NCI-H1048 (cell line): ENCODE results near the gene PCBP3.
"Not testable (repeated sequence)": the region's sequence is repeated elsewhere in the genome, so short reads cannot be mapped to it uniquely, and the experiment has no call there.

Experiments used
- DNase-seq: peaks from one replicate; lab custom pipeline; 2025; lab: John Stamatoyannopoulos, UW

Gene PCBP3

DNA sequence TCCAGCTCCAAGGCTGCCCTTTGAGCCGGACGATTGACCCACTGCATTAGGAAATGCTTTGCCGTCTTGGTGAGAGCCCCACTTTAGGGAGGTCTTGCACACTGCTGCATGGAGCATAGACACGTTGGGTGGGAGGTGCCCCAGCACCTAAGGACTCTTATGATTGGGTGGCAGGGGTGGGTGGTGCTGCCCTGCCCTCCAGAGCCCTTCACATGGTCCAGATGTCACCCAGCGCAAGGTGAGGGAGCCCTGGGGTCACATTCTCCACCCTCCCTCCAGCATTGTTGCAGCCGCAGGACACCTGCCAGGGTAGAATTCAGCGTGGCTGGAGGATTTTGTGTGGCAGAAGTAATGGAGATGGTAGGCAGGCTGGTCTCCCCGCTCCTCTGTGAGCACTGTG is 200.7 kb downstream of the PCBP3 start:
- DNase-seq = no peak

DNA sequence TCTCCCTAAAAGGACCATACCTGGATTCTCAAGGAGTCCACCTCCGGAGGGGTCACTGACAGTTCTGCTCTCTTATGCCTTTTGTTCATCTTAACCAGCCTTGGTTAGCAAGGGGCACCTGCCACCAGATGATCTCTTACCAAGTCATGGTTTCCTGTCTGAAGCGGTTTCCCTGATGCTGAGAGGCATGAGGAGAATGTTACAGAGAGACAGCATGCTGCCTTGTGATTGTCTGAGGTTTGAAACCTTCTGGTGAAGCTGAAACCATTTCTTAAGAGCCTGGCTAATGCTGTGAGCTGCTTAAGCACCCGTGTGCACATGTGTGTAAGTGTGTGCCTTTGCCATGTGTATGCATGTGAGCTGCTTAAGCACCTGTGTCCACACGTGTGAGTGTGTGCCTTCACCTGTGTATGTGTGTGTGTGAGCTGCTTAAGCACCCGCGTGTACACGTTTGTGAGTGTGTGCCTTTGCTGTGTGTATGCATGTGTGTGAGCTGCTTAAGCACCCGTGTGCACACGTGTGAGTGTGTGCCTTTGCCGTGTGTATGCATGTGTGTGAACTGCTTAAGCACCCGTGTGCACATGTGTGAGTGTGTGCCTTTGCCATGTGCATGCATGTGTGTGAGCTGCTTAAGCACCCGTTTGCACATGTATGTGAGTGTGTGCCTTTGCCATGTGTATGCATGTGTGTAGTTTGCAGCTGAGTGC is 201.7 kb downstream of the PCBP3 start:
- DNase-seq = no peak

DNA sequence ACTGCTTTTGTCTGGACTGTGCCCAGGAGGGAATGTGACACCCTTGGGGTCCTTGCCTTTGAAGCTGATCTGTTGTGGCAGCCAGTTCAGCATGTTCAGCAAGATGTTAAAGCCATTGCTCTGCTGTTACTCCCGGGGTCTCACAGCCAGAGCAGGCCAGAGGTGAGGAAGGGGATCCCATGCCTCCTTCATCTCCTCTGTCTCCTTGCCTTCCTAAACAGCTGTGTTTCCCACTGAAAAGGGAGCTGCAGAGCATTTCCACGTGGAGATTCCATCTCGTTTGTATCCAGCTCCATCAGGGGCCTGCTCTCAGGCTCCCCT is 202.2 kb downstream of the PCBP3 start:
- no peak for DNase-seq

DNA sequence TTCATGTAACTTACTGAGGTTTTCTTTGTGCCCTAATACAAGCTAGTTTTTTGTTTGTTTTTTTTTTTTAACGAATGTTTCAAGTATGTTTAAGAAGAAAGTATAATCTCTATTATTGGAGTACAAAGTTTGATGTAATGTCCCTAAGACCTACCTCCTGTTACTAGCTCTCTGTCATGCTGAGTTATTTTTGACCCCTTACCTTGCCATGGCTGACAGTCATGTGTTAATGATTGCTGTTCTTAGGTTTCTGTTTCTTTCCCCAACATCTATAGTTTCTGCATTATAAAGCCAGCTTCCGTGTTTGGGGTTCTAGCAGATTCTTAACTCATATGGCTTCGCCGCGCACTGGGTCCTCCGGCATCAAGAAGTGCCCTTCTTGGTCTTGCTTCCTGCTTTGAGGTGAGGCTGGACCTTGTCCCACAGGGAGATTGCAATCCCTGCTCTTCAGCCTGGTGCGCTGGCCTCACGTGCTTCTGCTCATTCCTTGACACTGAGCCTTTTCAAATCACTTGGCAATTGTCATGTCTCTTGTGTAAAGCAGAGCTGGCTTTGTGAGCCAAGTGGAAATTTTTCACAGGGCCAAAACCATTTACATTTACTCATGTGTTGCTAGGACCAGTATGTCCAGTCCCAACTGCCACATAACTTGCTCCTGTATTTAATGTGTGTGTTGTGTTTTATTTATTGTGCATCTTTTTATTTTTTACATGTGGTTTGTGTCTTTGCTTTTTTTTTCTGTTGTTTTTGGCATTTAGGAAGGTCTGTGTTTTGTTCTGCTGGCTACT is 203.0 kb downstream of the PCBP3 start:
- no peak for DNase-seq

DNA sequence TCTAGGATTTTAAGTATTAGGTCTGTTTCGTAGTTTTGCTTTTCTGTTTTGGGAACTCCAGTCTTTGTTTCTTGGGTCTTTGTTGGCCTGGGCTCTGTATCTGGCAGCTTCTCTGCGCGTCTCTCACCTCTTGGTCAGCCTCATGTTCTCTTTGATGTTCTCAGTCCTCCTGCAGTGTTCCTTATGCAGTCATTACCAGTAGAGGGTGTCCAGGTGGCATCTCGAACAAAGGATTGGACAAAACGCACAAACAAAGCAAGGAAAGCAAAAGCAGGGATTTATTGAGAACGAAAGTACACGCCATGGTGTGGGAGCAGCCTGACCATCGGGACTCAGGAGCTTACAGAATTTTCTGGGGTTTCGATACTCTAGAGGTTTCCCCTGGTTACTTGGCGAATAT is 204.3 kb downstream of the PCBP3 start:
- no peak for DNase-seq

DNA sequence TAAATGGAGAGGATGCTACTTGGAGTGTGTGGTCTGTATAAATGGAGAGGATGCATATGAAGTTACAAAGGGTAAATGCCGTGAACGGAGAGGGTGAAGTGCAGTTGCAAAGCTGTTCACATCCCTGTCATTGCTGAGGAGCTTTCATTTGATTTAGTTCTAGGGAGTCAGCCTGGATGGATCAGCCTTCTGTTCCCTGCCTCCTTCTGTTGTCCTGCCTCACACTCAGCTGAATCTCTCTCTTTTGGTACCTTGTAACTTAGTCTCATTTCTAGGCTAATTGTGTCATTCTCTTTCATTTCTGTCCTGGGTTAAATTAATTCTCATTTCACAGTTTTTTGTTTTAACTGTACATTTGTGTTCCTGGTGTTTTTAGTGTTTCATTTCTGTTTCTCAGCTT is 204.8 kb downstream of the PCBP3 start:
- no peak for DNase-seq

DNA sequence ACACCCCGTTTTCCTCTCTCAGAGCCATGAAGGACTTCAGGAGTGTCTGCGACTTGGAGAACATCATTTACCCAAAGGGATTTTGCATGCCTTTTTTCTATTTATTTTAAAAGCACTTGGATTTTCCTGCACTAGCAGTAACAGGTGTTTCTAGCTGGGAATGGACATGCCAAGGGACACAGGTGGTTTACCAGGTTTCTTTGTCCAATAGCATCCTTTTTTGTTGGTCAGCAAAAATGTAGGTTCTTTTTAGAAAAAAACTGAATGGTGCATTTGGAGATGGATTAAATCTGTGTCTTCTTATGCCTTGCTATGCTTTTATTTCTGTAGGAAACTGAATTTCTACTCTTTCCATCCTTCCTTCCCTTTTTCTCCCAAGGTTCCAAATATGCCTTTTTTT is 205.3 kb downstream of the PCBP3 start:
- no peak for DNase-seq

DNA sequence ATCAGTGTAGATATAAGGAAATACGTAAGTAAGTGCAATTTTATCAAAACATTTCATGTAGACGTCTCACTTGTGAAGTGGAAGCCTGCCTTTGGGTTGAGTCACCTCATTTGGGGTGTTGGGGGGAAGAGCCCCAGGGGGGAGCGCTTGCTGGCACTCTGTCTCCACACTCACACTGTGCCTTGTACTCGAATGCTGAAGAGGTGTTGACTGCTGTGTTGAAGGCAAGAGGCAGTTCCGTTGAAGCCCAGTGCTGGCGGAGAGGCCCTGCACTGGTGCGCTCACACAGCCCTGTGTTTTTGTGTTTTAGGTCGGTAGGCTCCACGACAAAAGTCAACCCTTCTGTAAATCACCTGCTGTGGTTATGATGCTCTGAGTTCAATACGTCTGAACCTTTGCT is 206.1 kb downstream of the PCBP3 start:
- no peak for DNase-seq

DNA sequence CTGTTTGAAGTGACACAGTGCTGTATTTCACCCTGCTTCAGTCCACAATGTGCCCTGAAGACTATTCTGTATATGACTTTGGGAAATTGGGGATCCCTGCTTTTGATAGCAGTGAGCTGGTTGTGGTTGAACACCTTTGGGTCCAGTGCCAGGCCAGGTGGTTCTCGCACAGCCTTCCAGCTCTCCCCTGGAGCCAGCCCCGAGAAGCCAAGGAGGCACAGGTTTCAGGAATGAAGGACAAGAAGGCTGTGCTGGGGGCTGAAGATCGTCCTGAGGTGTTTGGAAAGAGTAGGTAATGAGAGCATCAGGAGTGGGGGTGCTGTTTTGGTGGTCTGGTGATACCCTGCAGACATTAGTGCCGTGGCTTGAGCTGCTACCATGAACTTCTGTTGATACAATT is 206.7 kb downstream of the PCBP3 start:
- DNase-seq = no peak

DNA sequence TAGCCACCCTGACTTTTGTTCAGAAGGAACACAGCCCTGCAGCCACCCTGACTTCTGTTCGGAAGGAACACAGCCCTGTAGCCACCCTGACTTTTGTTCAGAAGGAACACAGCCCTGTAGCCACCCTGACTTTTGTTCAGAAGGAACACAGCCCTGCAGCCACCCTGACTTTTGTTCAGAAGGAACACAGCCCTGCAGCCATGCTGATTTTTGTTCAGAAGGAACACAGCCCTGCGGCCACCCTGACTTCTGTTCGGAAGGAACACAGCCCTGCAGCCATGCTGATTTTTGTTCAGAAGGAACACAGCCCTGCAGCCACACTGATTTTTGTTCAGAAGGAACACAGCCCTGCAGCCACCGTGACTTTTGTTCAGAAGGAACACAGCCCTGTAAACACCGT is 208.9 kb downstream of the PCBP3 start:
- not testable (repeated sequence) for DNase-seq

DNA sequence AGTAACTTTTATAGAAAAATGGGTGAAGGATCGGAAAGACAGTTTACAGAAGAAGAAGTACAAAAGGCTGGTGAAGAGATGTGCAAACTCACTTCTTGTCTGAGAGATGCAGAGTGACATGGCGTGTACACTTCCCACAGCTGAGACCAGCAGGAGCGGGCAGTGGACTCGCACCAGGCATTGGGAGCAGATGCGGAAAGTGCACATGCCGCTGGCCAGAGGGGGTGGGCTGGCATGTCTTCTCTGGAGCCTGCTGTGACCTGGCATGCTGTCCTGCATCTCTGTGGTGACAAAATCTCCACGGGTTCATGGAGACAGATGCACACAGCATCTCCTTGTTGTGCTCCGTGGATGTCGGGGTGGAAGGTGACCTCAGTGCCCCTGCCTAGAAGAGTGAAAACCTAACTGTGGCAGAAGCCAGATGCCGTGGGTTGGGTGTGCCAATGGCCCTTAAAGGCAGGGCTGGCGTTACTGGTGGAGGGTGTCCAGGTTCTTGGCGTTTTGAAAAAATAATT is 209.4 kb downstream of the PCBP3 start:
- no peak for DNase-seq

DNA sequence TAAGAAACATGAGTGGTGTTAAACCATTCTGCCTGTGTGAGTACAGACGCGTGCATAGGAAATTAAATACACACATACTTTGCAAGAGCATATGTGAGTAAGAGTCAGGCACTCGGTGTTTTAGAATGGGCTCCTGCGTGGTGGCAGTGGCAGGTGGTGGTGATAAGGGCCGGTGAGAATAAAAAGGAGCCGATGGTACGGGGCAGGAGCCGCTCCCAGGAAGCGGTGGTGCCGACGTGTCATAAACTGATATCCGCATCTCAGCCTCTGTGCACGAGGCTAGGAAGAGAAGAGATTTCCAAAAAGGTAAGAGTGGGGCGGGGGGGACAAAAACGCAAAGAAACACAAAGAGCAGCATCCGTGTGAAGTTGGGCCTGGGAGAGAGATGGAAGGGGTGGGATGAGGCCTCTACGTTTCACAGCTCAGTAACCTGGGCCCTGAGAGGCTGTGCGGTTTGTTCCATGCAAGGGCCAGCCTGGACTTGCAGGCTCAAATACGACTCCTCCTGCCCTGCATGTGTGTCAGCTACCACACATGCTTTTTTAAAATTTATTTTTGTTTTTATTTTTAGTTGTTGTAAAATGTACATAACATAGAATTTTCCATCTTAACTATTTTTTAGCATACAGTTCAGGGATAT is 210.3 kb downstream of the PCBP3 start:
- DNase-seq = no peak

DNA sequence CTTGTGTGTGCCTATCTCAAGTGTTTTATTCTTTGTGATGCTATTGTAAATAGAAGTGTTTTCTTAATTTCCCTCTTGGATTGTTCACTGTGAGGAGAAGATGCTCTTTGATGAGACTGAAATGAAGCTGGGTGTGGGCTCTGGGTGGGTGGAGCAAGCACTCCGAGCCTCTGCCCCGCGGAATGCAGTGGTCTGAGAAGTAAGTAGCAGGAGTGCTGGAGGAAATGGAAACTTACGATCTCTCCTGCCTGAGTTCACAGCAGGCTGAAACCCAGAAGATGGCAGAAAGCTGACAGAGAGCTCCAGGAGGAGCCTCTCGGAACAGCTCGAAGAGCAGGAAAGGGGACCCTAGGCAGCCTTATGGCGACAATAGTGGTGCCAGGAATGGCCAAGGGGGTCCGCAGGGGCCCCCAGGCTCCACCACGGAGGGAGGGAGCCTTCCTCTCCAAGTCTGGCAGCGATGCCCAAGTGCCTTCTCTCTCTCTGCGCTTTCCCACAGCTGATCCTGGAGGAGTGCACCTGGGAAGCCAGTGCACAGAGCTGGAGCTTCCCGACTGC is 211.2 kb downstream of the PCBP3 start:
- DNase-seq = no peak

DNA sequence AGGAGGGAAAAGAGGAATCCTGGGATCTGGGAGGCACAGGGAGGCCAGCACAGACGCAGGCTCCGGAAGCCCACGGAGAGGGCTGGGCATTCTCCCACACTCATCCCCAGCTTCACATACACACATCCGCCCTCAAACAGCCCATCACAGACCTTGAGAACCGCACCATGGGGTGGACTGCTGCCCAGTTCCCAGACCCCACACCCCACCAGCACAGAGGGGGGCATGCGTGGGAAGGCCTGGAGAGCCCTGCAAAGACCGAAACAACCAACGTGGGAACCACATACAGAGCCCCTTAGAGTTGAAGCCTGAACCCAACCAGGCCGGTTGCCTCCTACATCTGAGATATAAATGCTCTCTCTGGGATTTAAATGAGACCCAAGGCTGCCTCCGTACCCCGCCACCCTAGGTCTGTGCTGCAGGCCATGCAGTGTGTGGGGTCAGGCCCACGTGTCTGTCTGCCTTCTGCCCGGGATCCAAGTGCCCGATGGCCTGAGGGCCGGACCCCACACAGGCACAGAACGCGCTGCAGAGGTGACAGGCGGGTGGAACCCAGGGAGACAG is 211.8 kb downstream of the PCBP3 start:
- DNase-seq = no peak

DNA sequence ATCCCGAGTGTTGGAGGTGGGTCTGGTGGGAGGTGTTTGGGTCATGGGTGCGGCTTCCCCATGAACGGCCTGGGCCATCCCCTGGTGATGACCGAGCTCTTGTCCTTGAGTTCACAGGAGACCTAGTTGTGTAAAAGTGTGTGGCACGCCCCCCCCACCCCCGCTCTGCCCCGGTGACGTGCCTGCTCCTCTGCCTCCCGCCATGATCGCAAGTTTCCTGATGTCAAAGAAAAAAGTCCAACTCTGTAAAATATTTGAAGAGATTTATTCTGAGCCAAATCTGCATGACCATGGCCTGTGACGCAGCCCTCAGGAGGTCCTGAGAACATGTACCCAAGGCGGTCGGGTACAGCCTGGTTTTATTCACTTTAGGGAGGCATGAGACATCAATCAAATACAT is 212.9 kb downstream of the PCBP3 start:
- DNase-seq = no peak

DNA sequence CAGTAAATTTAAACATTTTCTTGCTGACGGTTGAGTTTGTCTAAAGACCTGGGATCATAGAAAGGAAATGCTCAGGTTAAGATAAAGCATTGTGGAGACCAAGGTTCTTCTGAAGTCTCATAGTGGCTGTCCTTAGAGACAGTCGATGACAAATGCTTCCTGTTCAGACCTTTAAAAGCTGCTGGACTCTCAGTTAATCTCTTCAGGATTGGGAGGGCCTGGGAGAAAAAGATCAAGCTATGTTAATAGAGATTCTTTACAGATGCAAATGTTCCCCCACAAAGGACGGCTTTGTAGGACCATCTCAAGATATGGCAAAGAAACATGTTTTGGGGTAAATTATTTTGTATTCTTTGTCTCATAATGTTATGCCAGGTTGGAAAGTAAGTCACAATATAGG is 213.4 kb downstream of the PCBP3 start:
- no peak for DNase-seq

DNA sequence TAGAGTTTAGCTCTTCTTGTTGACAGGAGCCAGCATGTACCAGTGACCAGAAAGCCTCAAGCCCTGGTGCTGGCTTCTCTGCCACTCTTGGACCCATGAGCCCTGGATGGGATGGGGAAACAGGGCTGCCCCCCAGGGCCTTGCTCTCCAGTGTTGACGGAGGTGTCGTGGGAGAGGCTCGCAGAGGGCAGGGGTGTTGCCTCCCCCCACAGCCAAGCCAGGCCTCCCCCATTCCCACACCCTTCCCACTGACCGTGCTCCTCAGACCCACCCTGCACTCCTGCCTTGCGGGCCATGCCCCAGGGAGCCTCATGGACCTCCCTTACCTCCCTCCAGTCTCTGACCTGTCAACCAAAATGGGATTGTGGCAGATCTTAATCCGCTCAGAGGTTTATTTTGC is 214.2 kb downstream of the PCBP3 start:
- DNase-seq = no peak

DNA sequence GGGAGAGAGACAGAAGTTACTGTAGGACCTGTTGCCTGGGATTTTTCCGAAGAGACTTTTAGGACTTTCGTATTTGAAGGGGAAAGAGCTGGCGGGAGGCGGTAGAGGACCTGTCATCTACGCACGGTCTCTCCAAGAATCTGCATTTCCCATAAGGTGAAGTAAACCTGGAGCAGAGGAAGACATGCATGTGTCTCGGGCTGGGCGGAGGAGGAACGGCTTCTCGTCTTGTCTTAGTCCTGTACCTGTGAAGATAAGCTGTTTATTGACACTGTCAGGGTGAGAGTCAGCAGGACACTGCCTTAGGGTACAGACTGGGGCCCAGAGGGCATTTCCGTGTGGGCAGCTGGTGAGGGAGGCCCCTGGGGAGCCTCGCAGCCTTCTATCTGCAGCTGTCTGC is 214.7 kb downstream of the PCBP3 start:
- DNase-seq = no peak

DNA sequence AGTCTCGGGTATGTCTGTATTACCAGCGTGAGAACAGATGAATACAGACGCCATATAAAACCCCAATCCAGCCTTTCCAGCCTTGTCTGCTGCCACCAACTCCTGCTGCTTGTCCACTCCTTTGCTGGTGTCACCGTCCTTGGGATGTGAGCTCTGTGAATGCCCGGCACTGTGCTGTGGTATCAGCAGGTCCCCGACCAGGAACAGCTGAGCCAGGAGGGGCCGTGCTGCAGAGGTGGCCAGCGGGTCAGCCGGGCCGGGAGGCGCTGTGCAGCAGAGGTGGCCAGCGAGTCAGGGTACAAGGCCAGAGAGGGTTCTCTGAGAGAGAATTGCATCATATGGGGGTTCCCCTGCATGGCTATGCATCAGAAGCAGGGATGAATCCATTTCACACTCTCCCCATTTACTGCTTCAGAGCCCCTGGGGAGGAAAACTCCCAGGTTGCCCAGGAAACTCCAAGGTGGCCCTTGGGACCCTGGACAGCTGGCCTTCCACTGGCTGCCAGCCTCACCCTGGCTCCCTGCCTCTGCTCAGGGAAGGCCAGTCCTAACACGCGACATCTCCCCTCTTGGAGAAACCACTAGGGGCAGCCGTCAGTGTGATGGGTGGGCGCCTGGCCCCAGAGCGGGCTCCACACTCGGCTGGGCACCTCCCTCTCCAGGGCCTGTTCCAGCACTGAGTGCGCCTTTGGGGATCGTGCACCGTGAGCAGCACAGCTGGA is 215.7 kb downstream of the PCBP3 start:
- DNase-seq = no peak

DNA sequence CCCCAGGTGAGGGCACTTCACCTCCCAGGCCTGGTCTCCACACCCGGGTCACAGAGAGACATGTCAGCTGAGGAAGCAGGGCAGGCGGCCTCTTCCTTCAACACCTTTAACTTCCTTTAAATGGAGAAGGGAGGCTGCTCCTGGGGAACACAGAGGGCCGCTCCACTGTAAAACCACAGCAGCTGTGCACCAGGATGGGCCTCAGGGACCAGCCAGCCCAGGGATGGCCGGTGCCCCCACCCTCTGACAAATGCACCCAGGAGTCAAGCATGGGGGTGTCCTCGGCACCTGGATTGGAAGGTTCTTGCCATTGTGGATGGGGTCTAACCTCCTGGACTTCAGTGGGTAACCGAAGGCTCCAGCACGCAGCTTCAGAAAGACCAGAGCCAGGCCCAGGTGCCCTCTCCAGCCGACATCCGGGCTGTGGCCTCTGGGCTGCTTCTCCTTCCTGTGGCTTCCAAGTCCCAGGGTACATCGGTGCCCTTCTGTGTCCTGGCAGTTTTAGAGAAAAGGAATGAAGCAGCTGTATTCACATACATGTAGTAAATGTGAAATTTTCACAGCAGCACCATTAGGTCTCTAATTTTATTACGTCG is 216.3 kb downstream of the PCBP3 start:
- DNase-seq = no peak

DNA sequence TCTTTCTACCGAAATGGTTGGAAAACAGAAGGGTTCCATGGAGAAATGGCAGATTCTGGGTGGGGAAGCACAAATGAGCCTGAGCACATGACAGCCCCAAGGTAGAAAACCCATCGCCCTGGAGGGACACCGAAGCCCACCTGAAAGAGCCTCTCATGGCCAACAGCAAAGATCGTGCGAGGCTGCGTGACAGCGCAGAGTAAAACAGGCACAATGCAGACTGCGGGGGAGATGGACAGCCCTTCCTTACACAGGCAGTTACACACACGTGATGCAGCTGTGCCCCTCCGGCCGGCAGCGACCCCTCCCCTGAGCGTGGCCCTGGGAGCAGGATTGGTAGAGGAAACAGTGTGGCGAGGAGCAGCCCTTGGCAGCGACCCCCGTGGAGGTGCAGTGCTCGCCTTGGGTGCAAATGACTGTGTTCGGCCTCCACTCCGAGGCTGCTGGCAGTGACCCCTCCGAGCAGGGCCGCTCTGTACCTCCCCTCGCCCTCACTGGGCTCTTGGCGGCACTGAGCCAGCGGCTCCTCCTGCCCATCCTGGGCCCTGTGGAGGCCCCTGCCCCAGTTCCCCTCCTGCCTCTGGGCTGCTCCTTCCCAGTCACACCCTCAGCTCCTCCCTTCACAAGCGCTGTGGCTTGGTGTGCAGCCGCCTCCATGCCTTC is 217.1 kb downstream of the PCBP3 start:
- no peak for DNase-seq
